DOHH2 (cell line): ENCODE results near the gene HOXB1.

ENCODE experiments used
- EZH2phosphoT487 ChIP-seq: fragments of 200-600 bp; sonication (generic); IDR thresholded peaks from 2 replicates; pipeline ENCODE4 v1.6.1; 2017; ENCODE audit warnings: borderline replicate concordance, mild to moderate bottlenecking, antibody characterized with exemption, low read length, moderate library complexity, mixed read lengths
- TF ChIP-seq, protein P1 (sequence below): fragments of 200-600 bp; sonication (generic); IDR thresholded peaks from one replicate; pipeline ENCODE4 v1.5.1; 2014; ENCODE audit warnings: antibody characterized with exemption, mild to moderate bottlenecking, low read depth, low read length; ENCODE audit not compliant: poor library complexity, severe bottlenecking

DNA sequence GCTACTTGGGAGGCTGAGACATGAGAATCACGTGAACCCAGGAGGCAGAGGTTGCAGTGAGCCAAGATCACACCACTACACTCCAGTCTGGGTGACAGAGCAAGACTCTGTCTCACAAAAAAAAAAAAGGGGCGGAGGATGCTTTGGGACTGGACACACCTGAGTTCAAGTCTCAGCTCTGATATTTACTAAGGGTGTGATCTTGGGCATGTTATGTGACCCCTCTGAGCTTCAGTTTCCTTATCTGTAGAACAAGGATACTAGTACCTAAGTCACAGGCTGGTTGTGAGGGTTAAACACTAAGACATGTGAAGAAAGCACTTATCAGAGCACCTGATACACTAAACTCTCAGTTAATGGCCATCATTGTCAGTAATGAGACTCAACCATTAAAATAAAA, 25.9 kb downstream of the HOXB1 start:
- TF ChIP-seq, protein P1, sequence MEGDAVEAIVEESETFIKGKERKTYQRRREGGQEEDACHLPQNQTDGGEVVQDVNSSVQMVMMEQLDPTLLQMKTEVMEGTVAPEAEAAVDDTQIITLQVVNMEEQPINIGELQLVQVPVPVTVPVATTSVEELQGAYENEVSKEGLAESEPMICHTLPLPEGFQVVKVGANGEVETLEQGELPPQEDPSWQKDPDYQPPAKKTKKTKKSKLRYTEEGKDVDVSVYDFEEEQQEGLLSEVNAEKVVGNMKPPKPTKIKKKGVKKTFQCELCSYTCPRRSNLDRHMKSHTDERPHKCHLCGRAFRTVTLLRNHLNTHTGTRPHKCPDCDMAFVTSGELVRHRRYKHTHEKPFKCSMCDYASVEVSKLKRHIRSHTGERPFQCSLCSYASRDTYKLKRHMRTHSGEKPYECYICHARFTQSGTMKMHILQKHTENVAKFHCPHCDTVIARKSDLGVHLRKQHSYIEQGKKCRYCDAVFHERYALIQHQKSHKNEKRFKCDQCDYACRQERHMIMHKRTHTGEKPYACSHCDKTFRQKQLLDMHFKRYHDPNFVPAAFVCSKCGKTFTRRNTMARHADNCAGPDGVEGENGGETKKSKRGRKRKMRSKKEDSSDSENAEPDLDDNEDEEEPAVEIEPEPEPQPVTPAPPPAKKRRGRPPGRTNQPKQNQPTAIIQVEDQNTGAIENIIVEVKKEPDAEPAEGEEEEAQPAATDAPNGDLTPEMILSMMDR = no peak
- no peak for TF ChIP-seq EZH2phosphoT487
